Skeletal muscle cell (primary cell): ENCODE results near the gene DYNLL2.
"Not testable (repeated sequence)": the region's sequence is repeated elsewhere in the genome, so short reads cannot be mapped to it uniquely, and the experiment has no call there.

Experiments used
- DNase-seq: peaks from one replicate; pipeline ENCODE4 v3.0.0-alpha.2; 2010; ENCODE audit warnings: low read depth
- H3K4me3 ChIP-seq: 2 replicates; pipeline ENCODE4 v1.5.1; 2011; ENCODE audit warnings: low read depth, mild to moderate bottlenecking, control low read depth, low read length, moderate library complexity

The DYNLL2 gene

DNA sequence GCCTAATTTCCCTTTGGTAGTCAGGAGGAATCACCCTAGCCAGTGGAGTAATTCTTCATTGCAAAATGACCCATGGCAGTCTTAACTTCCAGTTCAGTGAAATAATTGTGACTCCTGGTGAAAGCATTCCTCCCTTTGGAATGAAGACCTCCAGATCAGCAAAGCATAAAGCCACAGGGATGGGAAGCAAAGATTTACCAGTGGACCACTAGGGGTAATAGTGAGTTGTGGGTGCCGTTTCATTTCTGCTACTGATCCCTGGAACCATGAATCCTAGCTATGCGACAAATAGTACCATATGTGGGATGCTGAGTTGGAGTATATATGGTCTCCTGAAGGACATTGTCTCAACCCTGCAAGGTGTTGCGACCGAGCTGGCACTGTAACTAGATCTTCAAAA, 13.7 kb downstream of the DYNLL2 start:
- DNase-seq = no peak

GRCh38 chr17:58097384-58098088, 14.3 kb downstream of the DYNLL2 start:
- no peak for DNase-seq
- H3K4me3 ChIP-seq = no peak overlapping the region

More for the DNA sequence above, 13.7 kb downstream of the DYNLL2 start:
- H3K4me3 ChIP-seq = no peak overlapping the region

GRCh38 chr17:58100506-58100905, 17.3 kb downstream of the DYNLL2 start:
- no peak for DNase-seq
- no peak overlapping the region for H3K4me3 ChIP-seq

DNA sequence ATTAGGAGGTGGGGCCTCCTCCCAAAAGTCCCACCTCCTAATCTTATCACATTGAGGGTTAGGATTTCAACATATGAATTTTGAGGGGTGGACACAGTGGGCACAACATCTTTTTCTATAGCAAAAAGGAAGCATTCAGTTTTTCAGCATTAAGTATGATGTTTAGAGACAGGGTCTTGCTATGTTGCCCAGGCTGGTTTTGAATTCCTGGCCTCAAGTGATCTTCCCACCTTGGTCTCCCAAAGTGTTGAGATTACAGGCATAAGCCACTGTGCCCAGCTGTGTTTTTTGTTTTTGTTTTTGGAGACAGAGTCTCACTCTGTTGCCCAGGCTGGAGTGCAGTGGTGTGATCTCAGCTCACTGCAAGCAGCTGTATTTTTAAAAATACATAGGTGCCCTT, 18.7 kb downstream of the DYNLL2 start:
- not testable (repeated sequence) for H3K4me3 ChIP-seq, DNase-seq

- DNase-seq = no peak
- H3K4me3 ChIP-seq = no peak overlapping the region
Measured at GRCh38 chr17:58105093-58105492, 21.9 kb downstream of the DYNLL2 start.

DNA sequence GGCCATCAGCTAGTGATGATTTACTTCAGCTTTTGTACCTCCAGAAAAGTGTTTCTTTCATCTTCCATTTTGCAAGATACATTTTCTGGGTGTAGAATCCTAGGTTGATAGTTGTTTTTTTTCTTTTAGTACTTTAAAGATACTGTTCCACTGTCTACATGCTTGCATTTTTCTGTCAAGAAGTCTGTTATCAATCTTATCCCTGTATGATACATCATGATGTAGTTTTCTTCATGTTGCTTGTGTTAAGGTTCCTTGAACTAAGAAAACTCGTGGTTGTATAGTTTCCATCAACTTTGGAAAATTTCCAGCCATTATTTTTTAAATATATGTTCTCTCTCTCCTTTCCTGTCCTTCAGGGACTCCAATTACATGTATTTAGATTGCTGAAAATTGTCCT, 24.1 kb downstream of the DYNLL2 start:
- H3K4me3 ChIP-seq = no peak overlapping the region
- DNase-seq = no peak

GRCh38 chr17:58109197-58109596, 26.0 kb downstream of the DYNLL2 start:
- DNase-seq = no peak

DNA sequence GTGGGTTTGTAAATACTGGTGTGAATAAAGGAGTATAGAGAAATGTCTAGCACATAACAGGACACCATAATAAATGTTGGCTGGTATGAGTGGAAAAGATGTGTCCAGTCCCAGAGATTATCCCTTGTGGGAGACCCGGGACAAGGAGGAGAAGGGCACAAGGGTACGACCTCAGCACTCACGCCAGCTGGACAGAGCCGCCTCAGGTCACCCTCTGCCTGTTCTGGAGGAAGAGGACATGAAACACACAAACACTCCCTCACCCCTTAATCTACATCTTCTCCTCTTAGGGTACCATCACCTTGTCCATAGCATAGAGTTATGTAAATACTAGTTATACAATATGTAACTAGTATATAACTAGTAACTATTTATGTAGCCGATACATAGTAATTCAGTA, 26.8 kb downstream of the DYNLL2 start:
- no peak for DNase-seq
- no peak overlapping the region for H3K4me3 ChIP-seq

More at GRCh38 chr17:58109197-58109596, 26.0 kb downstream of the DYNLL2 start:
- no peak overlapping the region for H3K4me3 ChIP-seq

- H3K4me3 ChIP-seq = no peak overlapping the region
- DNase-seq = no peak
Measured at GRCh38 chr17:58111676-58112075, 28.5 kb downstream of the DYNLL2 start.

DNA sequence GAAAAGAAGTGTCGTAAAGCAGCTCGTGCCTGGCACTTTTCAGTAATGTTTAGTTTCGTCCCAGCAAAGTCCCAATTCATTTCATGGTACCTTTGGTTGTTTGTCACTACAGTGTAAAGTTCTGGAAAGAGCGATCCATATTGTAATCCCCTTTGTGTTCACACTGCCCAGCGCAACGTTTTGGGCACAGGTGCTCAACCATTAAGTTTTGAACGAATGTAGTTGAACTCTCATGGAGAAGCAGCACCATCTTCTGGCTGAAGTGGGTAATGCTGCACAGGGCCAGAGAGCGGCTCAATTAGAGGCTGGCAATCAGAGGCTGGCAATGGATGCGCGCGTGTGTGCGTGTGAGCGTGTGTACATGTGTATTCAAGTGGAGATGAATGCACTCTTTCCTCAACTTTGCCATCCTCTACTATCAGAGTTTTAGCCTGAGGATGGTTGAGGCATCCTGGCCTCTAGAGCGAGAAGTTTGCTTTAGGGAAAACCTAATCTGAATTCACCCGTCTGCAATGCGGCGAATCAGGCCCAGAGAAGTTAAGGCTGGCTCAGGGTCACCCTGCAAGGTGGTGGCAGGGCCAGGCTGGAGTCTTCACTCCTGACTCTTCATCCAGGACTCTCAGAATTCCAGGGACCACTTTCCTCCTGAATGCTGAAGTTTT, 29.9 kb downstream of the DYNLL2 start:
- H3K4me3 ChIP-seq = no peak overlapping the region
- DNase-seq = peak; percentile 4

- H3K4me3 ChIP-seq = no peak overlapping the region
- no peak for DNase-seq
Measured at GRCh38 chr17:58113947-58114346, 30.7 kb downstream of the DYNLL2 start.

GRCh38 chr17:58117382-58117781, 34.2 kb downstream of the DYNLL2 start:
- DNase-seq = no peak
- no peak overlapping the region for H3K4me3 ChIP-seq

DNA sequence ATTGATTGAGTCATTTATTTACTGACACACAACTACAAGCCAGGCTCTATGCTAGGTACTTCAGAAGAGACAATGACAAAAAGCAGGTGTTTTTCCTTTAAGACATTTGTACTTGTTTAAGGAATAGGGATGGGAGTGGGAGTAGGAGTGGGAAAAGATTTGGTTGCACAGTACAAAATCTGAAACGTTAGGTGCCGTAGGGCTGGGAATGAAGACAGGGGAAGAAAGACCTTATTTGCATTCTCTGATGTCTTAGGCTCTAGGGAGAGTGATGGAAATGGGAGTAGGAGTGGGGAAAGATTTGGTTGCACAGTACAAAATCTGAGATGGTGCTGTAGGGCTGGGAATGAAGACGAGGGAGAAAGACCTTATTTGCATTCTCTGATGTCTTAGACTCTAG, 36.3 kb downstream of the DYNLL2 start:
- H3K4me3 ChIP-seq = no peak overlapping the region
- DNase-seq = no peak

DNA sequence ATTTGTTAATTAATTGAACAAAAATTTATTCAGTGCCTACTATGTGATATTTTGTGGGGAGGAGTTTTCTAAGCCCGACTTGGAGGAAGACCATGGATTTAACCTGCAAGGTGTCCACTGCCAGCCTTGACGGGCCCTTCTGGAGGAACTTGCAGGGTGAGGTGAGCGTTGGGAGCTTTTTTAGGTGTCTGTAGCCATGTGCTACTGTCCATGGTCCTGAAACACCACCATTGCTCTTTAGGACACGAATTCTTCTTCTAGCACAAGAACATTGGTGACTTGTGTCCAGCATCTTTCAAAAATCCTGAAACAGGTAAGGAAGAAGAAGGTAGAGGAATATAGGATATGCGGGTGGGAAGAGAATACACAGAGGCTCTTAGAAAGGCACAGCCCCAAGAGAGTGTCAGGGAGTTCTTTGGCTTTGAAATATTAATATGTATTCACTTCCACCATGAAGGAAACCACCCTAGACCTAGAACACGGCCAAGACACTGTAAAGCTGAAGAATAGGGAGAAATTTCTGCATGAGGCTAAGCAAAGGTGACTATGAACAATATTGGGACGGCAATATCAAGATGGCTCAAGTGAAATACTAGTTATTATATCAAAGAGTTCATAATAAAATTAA, 37.1 kb downstream of the DYNLL2 start:
- H3K4me3 ChIP-seq = no peak overlapping the region
- DNase-seq = peak; percentile 12

GRCh38 chr17:58121925-58122324, 38.7 kb downstream of the DYNLL2 start:
- no peak overlapping the region for H3K4me3 ChIP-seq
- peak; percentile 14 for DNase-seq

DNA sequence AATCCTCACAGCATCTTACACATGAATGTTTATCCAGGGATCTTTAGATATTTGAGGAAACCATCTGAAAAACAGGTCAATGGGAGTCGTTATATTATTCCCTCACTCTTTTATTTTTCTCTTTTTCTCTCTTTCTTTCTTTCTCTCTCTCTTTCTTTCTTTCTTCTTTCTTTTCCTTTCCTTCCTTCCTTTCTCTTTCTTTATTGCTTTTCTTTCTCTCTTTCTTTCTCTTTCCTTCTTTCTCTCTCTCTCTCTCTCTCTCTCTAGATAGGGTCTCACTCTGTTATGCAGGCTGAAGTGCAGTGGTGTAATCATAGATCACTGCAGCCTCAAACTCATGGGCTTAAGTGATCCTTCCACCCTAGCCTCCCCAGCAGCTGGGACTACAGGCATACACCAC, 44.6 kb downstream of the DYNLL2 start:
- no peak for DNase-seq
- H3K4me3 ChIP-seq = no peak overlapping the region

DNA sequence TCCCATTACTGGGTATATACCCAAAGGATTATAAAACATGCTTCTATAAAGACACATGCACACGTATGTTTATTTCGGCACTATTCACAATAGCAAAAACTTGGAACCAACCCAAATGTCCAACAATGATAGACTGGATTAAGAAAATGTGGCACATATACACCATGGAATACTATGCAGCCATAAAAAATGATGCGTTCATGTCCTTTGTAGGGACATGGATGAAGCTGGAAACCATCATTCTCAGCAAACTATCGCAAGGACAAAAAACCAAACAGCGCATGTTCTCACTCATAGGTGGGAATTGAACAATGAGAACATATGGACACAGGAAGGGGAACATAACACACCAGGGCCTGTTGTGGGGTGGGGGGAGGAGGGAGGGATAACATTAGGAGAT, 49.5 kb downstream of the DYNLL2 start:
- not testable (repeated sequence) for H3K4me3 ChIP-seq, DNase-seq

GRCh38 chr17:58136669-58137279, 53.6 kb downstream of the DYNLL2 start:
- no peak for DNase-seq
- no peak overlapping the region for H3K4me3 ChIP-seq

- DNase-seq = no peak
Measured at GRCh38 chr17:58141505-58141904, 58.3 kb downstream of the DYNLL2 start.

GRCh38 chr17:58143335-58143734, 60.1 kb downstream of the DYNLL2 start:
- H3K4me3 ChIP-seq, DNase-seq: not testable (repeated sequence)

More at GRCh38 chr17:58141505-58141904, 58.3 kb downstream of the DYNLL2 start:
- H3K4me3 ChIP-seq = no peak overlapping the region
